GM18511 (cell line): ENCODE data around the gene MVK.

Experiments used
- ATAC-seq: cut with Tn5 transposase; IDR thresholded peaks from one replicate; pipeline ENCODE4 v1.9.1; 2021; ENCODE audit warnings: mild to moderate bottlenecking, moderate library complexity; ENCODE audit not compliant: unreplicated experiment

MVK gene

GRCh38 chr12:109563291-109564284 lies 10.0 kb upstream of the MVK start:
- ATAC-seq: no peak

GRCh38 chr12:109566424-109566823 lies 7.2 kb upstream of the MVK start:
- ATAC-seq: no peak

- ATAC-seq: no peak
Measured at GRCh38 chr12:109567296-109567695, 6.3 kb upstream of the MVK start.

- ATAC-seq: no peak
Measured at GRCh38 chr12:109567967-109568366, 5.6 kb upstream of the MVK start.

GRCh38 chr12:109568486-109568885 lies 5.1 kb upstream of the MVK start:
- no peak for ATAC-seq

GRCh38 chr12:109571773-109572505 lies 1.7 kb upstream of the MVK start:
- no peak for ATAC-seq

- no peak for ATAC-seq
Measured at GRCh38 chr12:109572506-109572845, 1.1 kb upstream of the MVK start.

- no peak for ATAC-seq
Measured at GRCh38 chr12:109573914-109574244, 285 bp downstream of the MVK start.

GRCh38 chr12:109575683-109576082 lies 2.1 kb downstream of the MVK start:
- no peak for ATAC-seq

GRCh38 chr12:109577311-109577710 lies 3.7 kb downstream of the MVK start:
- ATAC-seq: no peak

- no peak for ATAC-seq
Measured at GRCh38 chr12:109578330-109578927, 4.8 kb downstream of the MVK start.

GRCh38 chr12:109579639-109580038 lies 6.0 kb downstream of the MVK start:
- ATAC-seq: no peak

GRCh38 chr12:109580272-109580671 lies 6.7 kb downstream of the MVK start:
- ATAC-seq: no peak

GRCh38 chr12:109580684-109581333 lies 7.2 kb downstream of the MVK start:
- ATAC-seq: no peak

GRCh38 chr12:109581334-109581691 lies 7.7 kb downstream of the MVK start:
- ATAC-seq: no peak

GRCh38 chr12:109581856-109582255 lies 8.3 kb downstream of the MVK start:
- ATAC-seq: no peak

- no peak for ATAC-seq
Measured at GRCh38 chr12:109582636-109583035, 9.0 kb downstream of the MVK start.

GRCh38 chr12:109583733-109584132 lies 10.1 kb downstream of the MVK start:
- no peak for ATAC-seq

- ATAC-seq: no peak
Measured at GRCh38 chr12:109586385-109587296, 13.0 kb downstream of the MVK start.

- no peak for ATAC-seq
Measured at GRCh38 chr12:109587921-109588320, 14.3 kb downstream of the MVK start.
